H1 (cell line): Measurements from ENCODE around the gene RELB. TPM values are rescaled to one million over a fixed set of nuclear protein-coding genes. Genes with fewer than 3 reads are reported as not detected.

Experiments
- ATF3 ChIP-seq: IDR thresholded peaks from 2 replicates; pipeline ENCODE4 v1.6.1; 2011; ENCODE audit warnings: low read depth, mild to moderate bottlenecking, low read length; ENCODE audit not compliant: insufficient read depth
- CBX8 ChIP-seq: fragments of 300-800, 300-1000 bp; sonication (generic); IDR thresholded peaks from 2 replicates; pipeline ENCODE4 v1.7.1; 2016; ENCODE audit warnings: low read depth, low read length, borderline replicate concordance
- CTBP2 ChIP-seq: IDR thresholded peaks from 2 replicates; pipeline ENCODE4 v1.7.0; 2011; ENCODE audit warnings: borderline replicate concordance, mild to moderate bottlenecking, moderate library complexity, mixed read lengths, low read length; ENCODE audit not compliant: insufficient read depth, insufficient read length
- CTCF ChIP-seq, 3 experiments: IDR thresholded peaks; 1 replicate in 2 of 3; 2 replicates in 1 of 3; pipeline versions ENCODE4 v1.5.1 to v1.6.1; 2011; ENCODE audit warnings: low read length in 3 of 3, mild to moderate bottlenecking in 3 of 3, inconsistent platforms in 2 of 3, low read depth in 1 of 3, moderate library complexity in 1 of 3; ENCODE audit not compliant: insufficient read depth in 1 of 3; ENCODE audit errors: control extremely low read depth in 1 of 3
- GABPA ChIP-seq: IDR thresholded peaks from 2 replicates; pipeline ENCODE4 v1.6.1; 2011; ENCODE audit warnings: mild to moderate bottlenecking, low read length, moderate library complexity, borderline replicate concordance; ENCODE audit not compliant: insufficient read depth
- GTF2F1 ChIP-seq: IDR thresholded peaks from 2 replicates; pipeline ENCODE4 v1.6.1; 2012; ENCODE audit warnings: low read depth, low read length, improper control_type of control experiment, borderline replicate concordance
- JUND ChIP-seq: IDR thresholded peaks from 2 replicates; pipeline ENCODE4 v1.6.1; 2011; ENCODE audit warnings: mild to moderate bottlenecking, improper control_type of control experiment, low read length
- KDM1A ChIP-seq: fragments of 200-600, 300-600 bp; sonication (generic); IDR thresholded peaks from 2 replicates; pipeline ENCODE4 v1.7.1; 2016; ENCODE audit warnings: mild to moderate bottlenecking, low read length, borderline replicate concordance
- NANOG ChIP-seq: IDR thresholded peaks from 2 replicates; pipeline ENCODE4 v1.6.1; 2011; ENCODE audit warnings: low read length, low read depth, mild to moderate bottlenecking, inconsistent platforms; ENCODE audit not compliant: insufficient read depth, poor library complexity, severe bottlenecking
- RFX5 ChIP-seq: IDR thresholded peaks from 2 replicates; pipeline ENCODE4 v1.6.1; 2011; ENCODE audit warnings: low read depth, low read length, improper control_type of control experiment, borderline replicate concordance
- RNF2 ChIP-seq: fragments of 200-900, 300-1000 bp; sonication (generic); IDR thresholded peaks from 2 replicates; pipeline ENCODE4 v1.7.1; 2016; ENCODE audit warnings: borderline replicate concordance, low read depth, mild to moderate bottlenecking, antibody characterized with exemption, low read length; ENCODE audit not compliant: poor library complexity, severe bottlenecking; ENCODE audit errors: missing control alignments
- SAP30 ChIP-seq: fragments of 300-600 bp; sonication (generic); IDR thresholded peaks from 2 replicates; pipeline ENCODE4 v1.7.1; 2012; ENCODE audit warnings: low read length, moderate library complexity, mild to moderate bottlenecking, inconsistent platforms; ENCODE audit not compliant: insufficient read depth, insufficient replicate concordance
- SIRT6 ChIP-seq: IDR thresholded peaks from one replicate; pipeline ENCODE4 v1.7.1; 2012; ENCODE audit warnings: low read length, inconsistent platforms
- TBP ChIP-seq: IDR thresholded peaks from 2 replicates; pipeline ENCODE4 v1.6.1; 2011; ENCODE audit warnings: low read depth, low read length, improper control_type of control experiment
- TCF12 ChIP-seq: IDR thresholded peaks from 2 replicates; pipeline ENCODE4 v1.6.1; 2011; ENCODE audit warnings: low read depth, mild to moderate bottlenecking, low read length
- USF2 ChIP-seq: IDR thresholded peaks from 2 replicates; pipeline ENCODE4 v1.6.1; 2011; ENCODE audit warnings: low read length, improper control_type of control experiment
- YY1 ChIP-seq: IDR thresholded peaks from 2 replicates; pipeline ENCODE4 v1.6.1; 2011; ENCODE audit warnings: low read depth, mild to moderate bottlenecking, low read length
- ZNF274 ChIP-seq: IDR thresholded peaks from 2 replicates; pipeline ENCODE4 v1.7.0; 2012; ENCODE audit warnings: low read length, borderline replicate concordance; ENCODE audit errors: extremely low read depth
- polyA plus RNA-seq, 7 experiments: library from polyadenylated mRNA; depleted of rRNA in 3 of 7; stranded (reverse) in 5 of 7; unstranded in 2 of 7; fragments of >200 nt in 5 of 7; fragments of 200-250 nt in 2 of 7; gene quantifications; 1 replicate in 5 of 7; 2 replicates in 1 of 7; 4 replicates in 1 of 7; pipeline versions ENCODE4 v1.2.1 to v1.2.3, GENCODE V29; 2011 to 2013; ENCODE audit warnings: missing spikeins in 2 of 7, mixed read lengths in 2 of 7
- total RNA-seq: library from RNA; stranded (reverse); fragmentation: NEBNext Ultra II Directional; extraction: Animal tissue kit (Norgen Biotek cat#: 25700); gene quantifications from 2 replicates; pipeline ENCODE4 v1.2.1, GENCODE V29; 2021

The RELB gene
- total and polyA plus RNA-seq, 2 of the 8 experiments (the other 6 are each of a cell fraction or from before 2014, with no cell fraction given) = 10.0 to 13.1 TPM

GRCh38 chr19:45038931-45039893 lies 37.9 kb downstream of the RELB start, which contains the start of gene CLASRP (continued):
- TF ChIP-seq GTF2F1 (no peak), SAP30 (peak; percentile 79), TCF12 (no peak), GABPA (peak; percentile 94), YY1 (no peak), TBP (peak; percentile 46; the same call in 1 of the 2 replicates), NANOG (no peak), CBX8 (no peak), CTCF (IDR thresholded peaks at IDR 0.05; ENCODE audit: control extremely low read depth in 1 of 3, insufficient read depth in 1 of 3, low read depth in 1 of 3, low read length in 3 of 3) (no peak), KDM1A (no peak), SIRT6 (no peak), ATF3 (no peak), RNF2 (no peak), JUND (no peak), ZNF274 (no peak), RFX5 (no peak), USF2 (no peak), CTBP2 (no peak)
